Posterior vena cava (tissue), 2 donors: ENCODE data around the gene GSK3B. TPM values are rescaled to one million over a fixed set of nuclear protein-coding genes. Genes with fewer than 3 reads are reported as not detected.
"Not testable (repeated sequence)": the region's sequence is repeated elsewhere in the genome, so short reads cannot be mapped to it uniquely, and the experiment has no call there.

Source experiments
- DNase-seq: peaks from one replicate; pipeline ENCODE4 v3.0.0-alpha.2; 2020; ENCODE audit warnings: low spot score
- intact Hi-C, 2 donors: fragments of 100-400 bp; cut with DNase I; formaldehyde crosslinking; loops; one replicate each; pipeline versions ENCODE4 v1.14.1 to v1.14.2; 2022 to 2023
- total RNA-seq, 2 donors: library from RNA; stranded (reverse); fragmentation: NEBNext Ultra II Directional; extraction: Animal tissue kit (Norgen Biotek cat#: 25700); gene quantifications; one replicate each; pipeline ENCODE4 v1.2.1, GENCODE V29; 2021
- donor health status: DM: yes; HTN: yes; CAD: no.
- donor health status: DM: yes; HTN: yes; CAD: no.

GSK3B gene
- total RNA-seq, 2 donors from 2014 or later, result 31.3 to 33.0 TPM

DNA sequence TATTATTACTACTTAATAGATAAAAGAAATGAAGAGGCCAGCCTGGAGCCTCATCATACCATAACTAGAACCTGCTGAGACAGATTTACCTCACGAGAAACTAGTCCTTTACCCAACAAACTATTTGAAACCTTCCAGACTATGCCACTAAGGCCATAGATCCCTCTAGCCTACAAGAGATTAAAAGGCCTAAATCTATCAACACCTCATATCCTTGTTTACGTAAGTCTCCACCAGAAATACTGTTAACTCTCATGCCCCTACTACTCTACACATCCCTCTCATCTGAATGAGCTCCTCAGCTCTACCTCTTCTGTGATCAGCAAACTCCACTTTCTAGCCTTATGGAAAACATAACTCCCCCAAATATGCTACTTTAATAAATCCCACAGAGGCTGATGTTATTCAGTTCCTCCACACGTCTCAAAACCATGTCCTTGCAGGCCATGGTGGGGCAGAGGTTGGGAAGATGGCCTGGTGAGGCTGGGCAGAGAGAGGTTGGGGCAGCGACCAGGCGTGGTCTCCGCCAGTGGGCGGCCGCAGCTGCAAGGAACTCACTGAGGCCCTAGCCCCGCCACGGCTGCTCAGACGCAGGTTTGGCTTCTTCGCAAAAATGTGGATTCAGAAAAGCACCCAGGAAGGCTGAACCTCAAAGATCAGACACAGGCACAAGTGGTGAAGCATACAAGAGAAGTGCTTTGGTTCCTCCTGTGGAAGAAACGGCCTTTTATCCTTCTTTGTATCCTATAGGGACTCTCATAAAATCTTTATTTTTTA, 65.8 kb downstream of the GSK3B start:
- intact Hi-C loops, result no loop called here
- DNase-seq, result peak; percentile 58

DNA sequence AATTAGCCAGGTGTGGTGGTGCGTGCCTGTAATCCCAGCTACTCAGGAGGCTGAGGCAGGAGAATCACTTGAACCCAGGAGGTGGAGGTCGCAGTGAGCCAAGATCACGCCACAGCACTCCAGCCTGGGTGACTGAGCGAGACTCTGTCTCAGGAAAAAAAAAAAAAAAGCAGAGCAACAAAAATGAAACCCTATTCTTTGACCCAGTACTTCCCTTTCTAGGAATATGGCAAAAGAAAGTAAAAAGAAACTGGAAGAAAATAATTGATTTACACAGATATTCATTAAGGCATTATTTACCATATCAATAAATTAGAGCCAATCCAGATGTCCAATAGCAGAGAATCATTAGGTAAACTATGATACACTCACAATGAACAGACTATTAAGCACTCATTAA, 67.0 kb downstream of the GSK3B start:
- intact Hi-C loops, result no loop called here
- DNase-seq, result no peak

DNA sequence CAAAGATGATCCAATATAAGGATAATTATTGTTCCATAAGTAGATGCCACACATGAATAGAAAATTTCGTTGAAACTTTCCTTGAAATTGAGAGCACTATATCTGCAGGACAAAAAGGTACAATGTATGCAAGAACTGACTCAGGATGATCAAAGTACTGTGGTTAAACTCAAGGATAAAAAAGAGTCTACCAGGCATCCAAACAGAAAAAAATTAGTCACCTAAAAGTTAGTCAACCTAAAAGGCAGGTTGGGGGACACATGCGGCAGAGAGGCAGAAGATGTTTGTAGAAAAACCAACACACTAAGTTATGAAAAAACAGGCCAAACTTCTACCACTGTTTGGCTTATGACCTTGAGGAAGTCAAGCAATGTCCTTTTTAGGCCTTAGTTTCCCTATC, 68.7 kb downstream of the GSK3B start:
- intact Hi-C loops, result no loop called here
- no peak for DNase-seq

DNA sequence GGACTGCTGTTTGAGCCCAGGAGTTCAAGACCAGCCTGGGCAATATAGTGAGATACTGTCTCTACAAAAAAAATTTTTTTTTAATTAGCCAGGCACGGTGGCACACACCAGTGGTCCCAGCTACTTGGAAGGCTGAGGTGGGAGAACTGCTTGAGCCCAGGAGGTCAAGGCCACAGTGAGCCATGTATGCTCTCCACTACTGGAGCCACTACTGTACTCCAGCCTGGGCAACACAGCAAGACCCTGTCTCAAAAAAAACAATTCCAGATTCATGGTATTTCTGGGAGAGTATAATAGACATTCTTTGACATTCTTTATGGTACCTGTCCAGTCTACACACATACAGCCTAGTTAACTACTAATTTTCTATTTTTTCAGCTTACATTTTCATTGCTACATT, 70.1 kb downstream of the GSK3B start:
- no peak for DNase-seq
- intact Hi-C loops, result no loop called here

DNA sequence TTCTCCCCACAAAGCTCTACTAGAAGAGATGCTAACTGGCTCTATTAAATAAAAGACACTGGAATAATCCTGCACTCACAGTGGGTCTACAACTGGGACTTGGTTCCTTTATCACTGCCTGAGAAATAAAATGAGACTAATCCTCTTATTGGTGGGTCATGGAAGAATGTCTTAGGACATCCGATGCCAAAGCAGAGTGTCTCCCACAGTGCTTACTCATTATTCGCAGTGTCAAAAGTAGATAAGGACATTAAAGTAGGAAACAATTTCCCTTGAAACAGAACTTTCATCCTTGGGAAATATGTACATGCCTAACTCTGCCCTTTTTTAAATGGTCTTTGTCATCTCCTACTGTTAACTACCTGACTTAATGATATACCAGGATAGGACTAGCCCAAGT, 71.5 kb downstream of the GSK3B start:
- DNase-seq, result no peak
- intact Hi-C loops, result no loop called here

DNA sequence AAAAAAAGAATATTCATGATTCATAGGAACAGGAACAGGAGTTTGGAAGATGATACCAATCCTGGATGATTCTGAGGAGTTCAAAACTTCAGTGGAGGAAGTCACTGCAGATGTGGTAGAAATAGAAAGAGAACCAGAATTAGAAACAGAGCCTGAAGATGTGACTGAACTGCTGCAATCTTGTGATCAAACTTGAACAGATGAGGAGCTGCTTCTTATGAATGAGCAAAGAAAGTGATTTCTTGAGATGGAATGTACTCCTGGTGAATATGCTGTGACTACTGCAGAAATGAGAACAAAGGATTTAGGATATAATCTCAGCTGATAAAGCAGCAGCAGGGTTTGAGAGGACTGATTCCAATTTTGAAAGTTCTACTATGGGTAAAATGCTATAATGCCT, 72.7 kb downstream of the GSK3B start:
- intact Hi-C loops, result no loop called here
- no peak for DNase-seq

DNA sequence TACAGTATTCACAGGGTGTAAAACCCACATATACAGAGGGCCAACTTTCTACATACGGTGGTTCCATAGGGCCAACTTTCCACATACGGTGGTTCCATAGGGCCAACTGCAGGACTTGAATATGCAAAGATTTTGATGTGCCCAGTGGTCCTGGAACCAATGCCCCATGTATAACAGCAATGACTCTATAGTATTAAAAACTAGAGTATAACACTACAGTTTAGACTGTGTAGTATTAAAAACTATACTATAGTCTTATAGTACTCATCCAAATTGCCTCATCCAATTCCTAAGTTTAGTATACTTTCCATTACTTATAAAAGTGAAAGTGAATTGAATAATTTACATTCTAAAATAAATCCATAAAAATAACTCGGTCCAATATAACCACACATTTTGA, 75.9 kb downstream of the GSK3B start:
- DNase-seq, result no peak
- intact Hi-C loops, result no loop called here

DNA sequence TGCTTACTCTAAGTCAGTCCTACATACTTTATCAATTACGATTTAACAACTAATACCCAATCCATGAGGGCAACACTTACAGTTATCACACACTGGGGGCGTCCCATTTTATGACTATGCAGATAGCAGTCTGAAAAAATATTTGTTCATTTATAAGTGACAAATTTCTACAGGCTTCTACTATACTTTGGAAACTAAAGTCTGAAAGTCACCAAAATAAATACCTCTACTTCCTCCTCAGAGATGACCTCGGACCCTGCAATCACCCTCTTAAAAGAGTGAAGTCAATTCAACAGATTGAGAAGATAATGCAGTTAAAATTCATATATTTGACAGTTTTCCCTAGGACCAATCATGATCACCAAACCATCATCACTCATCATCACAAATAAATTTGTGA, 76.6 kb downstream of the GSK3B start:
- DNase-seq, result no peak
- intact Hi-C loops, result no loop called here

DNA sequence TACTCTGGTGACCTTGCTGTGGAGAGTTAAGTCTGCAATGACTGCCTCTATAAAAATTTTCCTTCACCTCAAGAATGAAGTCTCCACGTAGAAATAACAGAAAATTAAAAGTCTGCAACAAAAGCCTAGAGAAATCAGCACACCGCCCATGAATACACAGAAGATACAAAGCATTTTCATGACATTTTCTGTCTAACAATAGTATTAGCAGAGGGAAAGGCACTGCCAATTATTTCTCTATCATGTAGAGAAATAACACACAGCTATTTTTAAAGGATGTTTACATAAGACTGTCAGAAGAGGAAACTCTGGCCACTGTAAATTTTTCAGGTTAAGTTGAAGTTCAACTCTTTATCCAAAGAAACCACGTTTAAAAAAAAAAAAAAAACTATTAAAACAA, 80.8 kb downstream of the GSK3B start:
- intact Hi-C loops, result no loop called here
- no peak for DNase-seq

DNA sequence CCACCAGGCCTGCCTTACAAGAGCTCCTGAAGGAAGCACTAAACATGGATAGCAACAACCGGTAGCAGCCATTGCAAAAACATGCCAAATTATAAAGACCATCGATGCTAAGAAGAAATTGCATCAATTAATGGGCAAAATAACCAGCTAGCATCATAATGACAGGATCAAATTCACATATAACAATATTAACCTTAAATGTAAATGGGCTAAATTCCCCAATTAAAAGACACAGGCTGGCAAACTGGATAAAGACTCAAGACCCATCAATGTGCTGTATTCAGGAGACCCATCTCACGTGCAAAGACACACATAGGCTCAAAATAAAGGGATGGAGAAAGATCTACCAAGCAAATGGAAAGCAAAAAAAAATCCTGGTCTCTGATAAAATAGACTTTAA, 88.5 kb downstream of the GSK3B start:
- DNase-seq, intact Hi-C loops: not testable (repeated sequence)

DNA sequence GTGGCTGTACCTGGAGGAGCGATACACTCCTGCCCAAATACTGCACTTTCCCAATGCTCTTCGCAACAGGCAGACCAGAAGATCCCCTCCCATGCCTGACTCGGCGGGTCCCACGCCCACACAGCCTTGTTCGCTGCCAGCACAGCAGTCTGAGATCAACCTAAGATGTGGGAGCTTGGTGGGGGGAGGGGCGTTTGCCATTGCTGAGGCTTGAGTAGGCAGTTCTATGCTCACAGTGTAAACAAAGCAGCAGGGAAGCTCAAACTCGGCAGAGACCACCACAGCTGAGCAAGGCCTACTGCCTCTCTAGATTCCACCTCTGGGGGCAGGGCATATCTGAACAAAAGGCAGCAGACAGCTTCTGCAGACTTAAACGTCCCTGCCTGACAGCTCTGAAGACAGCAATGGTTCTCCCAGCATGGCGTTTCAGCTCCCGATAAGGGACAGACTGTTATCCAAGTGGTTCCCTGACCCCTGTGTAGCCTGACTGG, 90.2 kb downstream of the GSK3B start:
- DNase-seq, intact Hi-C loops: not testable (repeated sequence)

DNA sequence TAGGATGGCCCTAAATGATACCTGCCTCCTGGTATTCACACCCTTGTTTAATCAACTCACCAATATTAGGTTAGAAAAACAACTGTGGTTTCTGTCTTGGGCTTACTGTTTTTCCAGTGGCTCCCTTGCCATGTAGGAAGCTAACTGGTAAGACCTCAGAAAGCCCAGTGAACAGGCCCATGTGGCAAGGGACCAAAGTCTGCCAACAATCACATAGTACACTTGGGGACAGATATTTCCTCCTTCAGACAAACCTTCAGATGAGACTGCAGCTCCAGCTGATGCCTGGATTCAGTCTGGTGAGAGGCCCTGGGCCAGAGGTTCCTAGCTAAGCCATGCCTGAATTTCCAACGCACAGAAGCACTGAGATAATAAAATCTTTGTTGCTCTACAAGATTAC, 96.1 kb downstream of the GSK3B start:
- intact Hi-C loops, result no loop called here
- no peak for DNase-seq

DNA sequence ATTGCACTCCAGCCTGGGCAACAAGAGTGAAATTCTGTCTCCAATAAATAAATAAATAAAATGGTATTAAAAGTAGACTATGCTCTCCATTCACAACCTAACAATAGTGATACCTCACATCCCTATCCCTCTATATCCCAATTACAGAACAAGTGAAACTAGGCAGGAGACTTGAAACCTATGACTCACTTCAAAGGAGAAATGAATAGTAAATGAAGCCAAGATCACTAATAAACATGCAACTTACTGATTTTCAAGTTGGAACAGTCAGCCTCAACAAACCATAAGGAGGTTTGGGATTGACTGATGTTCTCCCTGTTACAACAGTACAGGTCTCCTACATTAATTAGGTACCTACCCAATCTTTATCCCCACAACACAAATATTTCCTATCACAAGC, 103.4 kb downstream of the GSK3B start:
- intact Hi-C loops, result no loop called here
- no peak for DNase-seq

DNA sequence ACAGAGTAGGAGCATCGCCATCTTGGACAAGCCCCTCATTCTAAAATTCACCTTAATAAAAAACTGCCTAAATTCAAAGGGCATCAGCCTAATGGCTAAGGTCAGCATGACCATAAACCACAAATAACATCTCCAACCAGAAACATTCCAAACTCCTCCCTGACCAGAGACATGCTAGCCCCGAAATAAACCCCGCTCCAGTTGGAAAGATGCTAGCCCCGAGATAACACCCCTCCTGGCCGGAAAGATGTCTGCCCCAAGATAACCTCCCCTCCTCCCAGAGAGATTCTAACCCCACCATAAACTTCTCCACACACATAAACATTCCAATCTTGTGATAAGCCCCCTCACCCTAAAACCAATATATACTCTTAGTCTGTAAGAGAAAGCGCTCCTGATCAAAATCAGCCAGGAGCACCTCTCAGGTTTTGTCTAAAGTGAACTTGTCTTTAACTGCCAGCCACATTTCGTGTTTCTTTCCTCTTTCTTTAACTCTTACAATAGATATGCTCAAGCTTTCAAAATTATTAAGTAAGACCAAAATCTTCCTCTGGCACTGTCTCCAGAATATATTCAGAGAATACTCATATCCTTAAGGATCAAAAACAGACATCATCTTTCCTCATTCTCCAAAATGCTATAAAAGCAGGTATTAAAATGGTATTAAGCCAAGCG, 104.1 kb downstream of the GSK3B start:
- no peak for DNase-seq
- intact Hi-C loops, result no loop called here

DNA sequence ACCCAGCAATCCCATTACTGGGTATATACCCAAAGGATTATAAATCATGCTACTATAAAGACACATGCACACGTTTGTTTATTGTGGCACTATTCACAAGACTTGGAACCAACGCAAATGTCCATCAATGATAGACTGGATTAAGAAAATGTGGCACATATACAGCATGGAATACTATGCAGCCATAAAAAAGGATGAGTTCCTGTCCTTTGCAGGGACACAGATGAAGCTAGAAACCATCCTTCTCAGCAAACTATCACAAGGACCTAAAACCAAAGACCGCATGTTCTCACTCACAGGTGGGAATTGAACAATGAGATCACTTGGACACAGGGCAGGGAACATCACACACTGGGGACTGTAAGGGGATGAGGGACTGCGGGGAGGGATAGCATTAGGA, 107.4 kb downstream of the GSK3B start:
- intact Hi-C loops, DNase-seq: not testable (repeated sequence)

DNA sequence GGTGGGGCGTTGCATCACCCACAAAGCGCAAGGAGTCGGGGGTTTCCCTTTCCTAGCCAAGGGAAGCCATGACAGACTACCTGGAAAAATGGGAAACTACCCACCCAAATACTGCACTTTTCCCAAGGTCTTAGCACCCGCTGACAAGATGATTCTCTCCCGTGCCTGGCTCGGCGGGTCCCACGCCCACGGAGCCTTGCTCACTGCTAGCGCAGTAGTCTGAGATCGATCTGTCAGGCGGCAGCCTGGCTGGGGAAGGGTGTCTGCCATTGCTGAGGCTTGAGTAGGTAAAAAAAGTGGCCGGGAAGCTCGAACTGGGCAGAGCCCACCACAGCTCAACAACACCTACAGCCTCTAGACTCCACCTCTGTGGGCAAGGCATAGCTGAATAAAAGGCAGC, 112.9 kb downstream of the GSK3B start:
- intact Hi-C loops, result no loop called here
- no peak for DNase-seq

DNA sequence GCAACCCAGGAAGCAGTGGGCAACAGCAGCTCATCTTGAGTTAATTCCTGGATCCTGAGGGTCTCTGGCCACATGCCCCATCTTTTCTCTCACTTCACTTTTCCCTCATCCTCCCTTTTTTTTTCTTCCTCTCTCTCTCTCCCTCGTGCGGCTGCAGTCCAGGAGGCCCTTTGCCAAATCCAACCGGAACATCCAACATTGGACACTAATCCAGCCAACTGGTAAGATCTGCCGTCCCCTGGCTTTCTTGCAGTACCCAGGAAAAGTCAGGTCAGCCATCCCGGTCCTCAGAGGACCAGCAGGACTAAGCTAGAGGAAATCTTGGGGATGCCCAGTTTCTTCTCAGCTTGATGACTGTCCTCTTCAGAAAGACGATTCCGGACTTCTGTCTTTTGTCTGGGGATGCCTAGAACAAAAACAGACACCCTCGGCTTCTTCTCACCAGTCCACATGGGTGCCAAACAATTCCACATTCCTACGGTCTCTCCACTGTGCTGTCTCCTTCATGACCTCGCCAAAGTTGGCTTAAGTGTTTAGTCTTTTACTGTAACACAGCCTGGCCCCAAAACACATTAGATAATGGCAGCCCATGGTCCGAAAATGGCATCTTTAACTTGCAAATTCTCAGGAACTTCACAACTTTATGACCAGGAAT, 115.6 kb downstream of the GSK3B start:
- intact Hi-C loops, result loop anchor here in 1 of 2 donors (5.0 kb wide), 1 partner anchor 319 kb away; no protein-coding TSS in a partner anchor
- DNase-seq, result no peak

DNA sequence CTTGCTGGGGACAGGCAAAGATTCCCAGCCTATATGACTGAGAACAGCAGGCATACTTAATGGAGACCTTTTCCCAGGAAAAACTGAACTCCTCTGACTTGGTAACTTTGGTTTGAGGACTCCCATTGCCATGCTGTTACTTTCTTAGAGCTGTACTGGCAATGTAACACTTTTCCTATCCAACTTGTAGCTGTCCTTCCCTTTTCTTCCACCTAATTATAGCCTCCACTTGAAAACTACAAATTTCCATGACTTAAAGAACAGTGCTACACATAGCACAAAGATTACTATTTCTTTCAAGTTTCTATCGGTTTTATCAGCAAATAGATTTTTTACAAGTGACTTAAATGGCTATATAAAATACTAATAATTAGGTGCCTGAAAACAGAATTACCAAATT, 116.9 kb downstream of the GSK3B start:
- no peak for DNase-seq

DNA sequence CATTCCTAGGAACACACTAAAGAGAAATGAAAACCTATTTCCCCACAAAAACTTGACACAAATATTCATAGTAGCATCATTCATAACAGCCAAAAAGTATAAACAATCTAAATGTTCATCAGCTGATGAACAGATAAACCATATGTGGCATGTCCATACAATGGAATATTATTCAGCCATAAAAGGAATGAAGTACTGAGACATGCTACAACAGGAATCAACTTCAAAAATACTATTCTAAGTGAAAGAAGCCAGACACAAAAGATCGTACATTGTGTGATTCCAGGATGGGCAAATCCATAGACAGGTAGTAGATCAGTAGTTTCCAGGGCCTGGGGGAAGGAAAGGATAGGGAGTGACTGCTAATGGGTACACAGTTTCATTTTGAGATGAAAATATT, 118.0 kb downstream of the GSK3B start:
- DNase-seq, result no peak
- intact Hi-C loops, result loop anchor here in 1 of 2 donors (5.0 kb wide), 1 partner anchor 321 kb away; no protein-coding TSS in a partner anchor

More for the DNA sequence above, 116.9 kb downstream of the GSK3B start:
- intact Hi-C loops, result loop anchor here in 1 of 2 donors (5.0 kb wide), 1 partner anchor 320 kb away; no protein-coding TSS in a partner anchor

DNA sequence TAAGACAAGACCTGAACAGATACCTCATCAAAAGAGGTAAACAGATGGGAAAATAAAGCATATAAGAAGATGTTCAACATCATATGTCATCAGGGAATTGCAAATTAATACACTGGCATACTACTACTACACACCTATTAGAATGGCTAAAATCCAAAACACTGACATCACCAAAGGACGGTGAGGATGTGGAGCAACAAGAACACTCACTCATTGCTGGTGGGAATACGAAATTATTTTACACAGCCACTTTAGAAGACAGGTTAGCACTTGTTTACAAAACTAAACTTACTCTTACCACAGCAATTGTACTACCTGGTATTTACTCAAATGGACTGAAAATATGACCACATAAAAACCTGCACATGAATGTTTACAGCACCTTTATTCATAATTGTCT, 119.6 kb downstream of the GSK3B start:
- intact Hi-C loops, result loop anchor here in 1 of 2 donors (5.0 kb wide), 1 partner anchor 323 kb away; no protein-coding TSS in a partner anchor
- DNase-seq, result no peak
